Activated CD8-positive, alpha-beta T cell treated with anti-CD3 and anti-CD28 coated beads for 36 hours (primary cell): Measurements from ENCODE around the gene TSPO2. TPM values are rescaled to one million over a fixed set of nuclear protein-coding genes. Genes with fewer than 3 reads are reported as not detected.
A peak's percentile ranks its signal among the peaks of the same experiment; 100 is the strongest.

ENCODE experiments used
- ATAC-seq: fragments of 200-7000 bp; cut with Tn5 transposase; one replicate; pipeline ENCODE4 v1.10.0; 2021; ENCODE audit warnings: mild to moderate bottlenecking, moderate library complexity
- CTCF ChIA-PET: fragments of 350-600 bp; sonication (Branson Sonifier 250); formaldehyde crosslinking; loops from one replicate; lab custom pipeline; 2021; ENCODE audit warnings: antibody characterized with exemption; lab: Charles Lee
- POLR2A ChIA-PET: fragments of 350-600 bp; sonication (Branson Sonifier 250); formaldehyde crosslinking; loops from one replicate; lab custom pipeline; 2021; ENCODE audit warnings: antibody characterized with exemption; lab: Charles Lee
- DNase-seq: peaks from one replicate; pipeline ENCODE4 v3.0.0-alpha.2; 2020
- H3K27ac Mint-ChIP-seq: one replicate; pipeline ENCODE4 v1.8.0; 2021; ENCODE audit warnings: mild to moderate bottlenecking, mixed read lengths
- H3K27me3 Mint-ChIP-seq: one replicate; pipeline ENCODE4 v1.8.0; 2021; ENCODE audit warnings: mixed read lengths
- H3K36me3 Mint-ChIP-seq: one replicate; pipeline ENCODE4 v1.8.0; 2021; ENCODE audit warnings: low read depth, mixed read lengths
- H3K4me1 Mint-ChIP-seq: one replicate; pipeline ENCODE4 v1.8.0; 2021; ENCODE audit warnings: low read depth, mixed read lengths
- H3K4me3 Mint-ChIP-seq: one replicate; pipeline ENCODE4 v1.8.0; 2021; ENCODE audit warnings: mild to moderate bottlenecking, moderate library complexity, mixed read lengths
- H3K9me3 Mint-ChIP-seq: one replicate; pipeline ENCODE4 v1.8.0; 2021; ENCODE audit warnings: mixed read lengths
- intact Hi-C: fragments of 100-400 bp; cut with micrococcal nuclease; formaldehyde crosslinking; loops from one replicate; pipeline ENCODE4 v1.10.0; 2022
- total RNA-seq, 2 experiments: library from RNA; stranded (reverse); gene quantifications; one replicate each; pipeline ENCODE4 v1.2.3, GENCODE V29; 2021
- TF ChIP-seq, protein P1 (sequence below): fragments of 200-600 bp; IDR thresholded peaks from one replicate; pipeline ENCODE4 v1.8.0; 2022; ENCODE audit warnings: antibody characterized with exemption, mild to moderate bottlenecking

TSPO2 gene
- total RNA-seq, 2 experiments from 2014 or later, result not detected

DNA sequence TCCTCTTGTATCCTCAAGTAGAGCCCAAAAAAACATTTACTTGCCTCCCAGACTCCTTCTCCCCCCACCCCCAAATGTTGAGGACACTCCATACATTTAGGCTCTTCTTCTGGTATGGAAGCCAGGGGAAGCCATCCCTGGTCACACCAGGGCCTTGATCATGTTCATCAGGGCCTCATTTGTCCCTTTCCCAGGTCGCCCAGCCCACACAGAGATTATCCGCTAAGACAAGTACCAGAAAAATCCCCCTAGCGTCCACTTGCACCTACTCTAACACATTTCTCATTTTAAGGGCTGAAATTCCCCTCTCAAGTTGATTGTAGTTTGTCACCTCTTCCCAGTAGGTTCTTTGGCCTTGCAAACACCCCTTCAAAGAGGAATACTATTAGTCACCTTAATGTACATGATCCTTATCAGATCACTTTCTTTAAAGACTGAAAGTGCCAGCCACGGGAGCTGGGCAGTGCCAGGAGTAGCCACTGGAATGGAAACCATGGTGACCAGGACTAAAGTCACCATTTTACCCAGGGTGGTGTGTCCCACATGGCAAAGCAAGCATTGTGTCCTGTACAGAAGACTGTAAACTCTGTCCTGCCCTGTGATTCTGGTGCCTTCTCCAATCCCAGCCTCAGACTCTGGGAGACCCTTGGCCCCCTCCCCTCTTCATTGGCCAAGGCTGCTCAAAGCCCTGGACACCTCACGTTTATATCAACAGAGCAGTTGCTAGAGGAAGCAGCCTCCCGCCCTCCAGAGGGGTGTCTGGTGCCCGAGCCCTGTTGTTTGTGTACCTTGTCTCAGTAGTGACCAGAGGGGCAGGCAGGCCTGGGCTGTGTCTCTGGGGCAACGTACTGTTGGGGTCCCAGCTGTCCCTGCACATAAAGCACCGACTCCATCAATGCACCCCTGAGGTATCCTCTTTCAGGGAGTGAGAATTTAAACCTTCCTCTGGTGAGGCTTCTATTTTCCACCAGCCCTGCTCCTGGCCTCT is 5.8 kb downstream of the TSPO2 start:
- intact Hi-C loops, result no loop called here
- H3K4me1 Mint-ChIP-seq, result peaks cover 13% of the 10 kb centered on the region
- H3K36me3 Mint-ChIP-seq, result peaks cover 8% of the 10 kb centered on the region
- H3K9me3 Mint-ChIP-seq, result no peaks in the 10 kb centered on the region
- no peaks in the 10 kb centered on the region for H3K27me3 Mint-ChIP-seq
- ATAC-seq (no peak), DNase-seq (no peak)
- TF ChIP-seq, protein P1, sequence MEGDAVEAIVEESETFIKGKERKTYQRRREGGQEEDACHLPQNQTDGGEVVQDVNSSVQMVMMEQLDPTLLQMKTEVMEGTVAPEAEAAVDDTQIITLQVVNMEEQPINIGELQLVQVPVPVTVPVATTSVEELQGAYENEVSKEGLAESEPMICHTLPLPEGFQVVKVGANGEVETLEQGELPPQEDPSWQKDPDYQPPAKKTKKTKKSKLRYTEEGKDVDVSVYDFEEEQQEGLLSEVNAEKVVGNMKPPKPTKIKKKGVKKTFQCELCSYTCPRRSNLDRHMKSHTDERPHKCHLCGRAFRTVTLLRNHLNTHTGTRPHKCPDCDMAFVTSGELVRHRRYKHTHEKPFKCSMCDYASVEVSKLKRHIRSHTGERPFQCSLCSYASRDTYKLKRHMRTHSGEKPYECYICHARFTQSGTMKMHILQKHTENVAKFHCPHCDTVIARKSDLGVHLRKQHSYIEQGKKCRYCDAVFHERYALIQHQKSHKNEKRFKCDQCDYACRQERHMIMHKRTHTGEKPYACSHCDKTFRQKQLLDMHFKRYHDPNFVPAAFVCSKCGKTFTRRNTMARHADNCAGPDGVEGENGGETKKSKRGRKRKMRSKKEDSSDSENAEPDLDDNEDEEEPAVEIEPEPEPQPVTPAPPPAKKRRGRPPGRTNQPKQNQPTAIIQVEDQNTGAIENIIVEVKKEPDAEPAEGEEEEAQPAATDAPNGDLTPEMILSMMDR, result no peak
- ChIA-PET CTCF (interaction anchor here (0.7 to 4.3 kb wide), 2 partner anchors 8 to 20 kb away, joined by 3 to 20 read pairs; partner anchors contain the start of gene UNC5CL), POLR2A (no interaction called here)
- H3K27ac Mint-ChIP-seq, result no peak overlapping the region
- H3K4me3 Mint-ChIP-seq, result no peak overlapping the region

DNA sequence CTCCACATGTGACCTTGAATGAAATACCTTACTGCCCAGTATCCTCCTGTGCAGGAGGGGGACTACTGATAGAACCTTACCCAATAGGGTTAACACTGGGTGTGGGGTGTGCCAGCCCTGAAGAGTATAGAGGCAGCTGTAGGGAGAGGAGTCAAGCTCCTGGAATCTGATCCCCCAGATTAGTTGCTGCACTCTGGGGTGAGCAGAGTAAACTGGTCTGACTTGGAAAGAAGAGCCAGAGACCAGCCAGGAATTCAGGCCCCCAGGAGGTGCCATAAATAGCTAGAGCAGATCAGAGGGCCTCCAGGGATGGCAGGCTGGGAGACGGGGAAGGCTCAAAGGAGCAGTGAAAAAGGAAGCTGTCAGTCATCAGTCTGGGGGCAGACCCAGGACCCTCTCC is 7.3 kb downstream of the TSPO2 start:
- peaks cover 13% of the 10 kb centered on the region for H3K4me1 Mint-ChIP-seq
- ATAC-seq (no peak), DNase-seq (no peak)
- no peak overlapping the region for H3K4me3 Mint-ChIP-seq
- ChIA-PET POLR2A (interaction anchor here (1.4 to 1.5 kb wide), 2 partner anchors 10 to 21 kb away, joined by 3 to 5 read pairs; no protein-coding TSS in a partner anchor), CTCF (interaction anchor here (1.1 to 4.3 kb wide), 2 partner anchors 10 to 21 kb away, joined by 3 to 20 read pairs; partner anchors contain the start of gene UNC5CL)
- H3K9me3 Mint-ChIP-seq, result no peaks in the 10 kb centered on the region
- TF ChIP-seq, protein P1, result no peak
- intact Hi-C loops, result no loop called here
- peaks cover 8% of the 10 kb centered on the region for H3K36me3 Mint-ChIP-seq
- H3K27me3 Mint-ChIP-seq, result no peaks in the 10 kb centered on the region
- no peak overlapping the region for H3K27ac Mint-ChIP-seq

DNA sequence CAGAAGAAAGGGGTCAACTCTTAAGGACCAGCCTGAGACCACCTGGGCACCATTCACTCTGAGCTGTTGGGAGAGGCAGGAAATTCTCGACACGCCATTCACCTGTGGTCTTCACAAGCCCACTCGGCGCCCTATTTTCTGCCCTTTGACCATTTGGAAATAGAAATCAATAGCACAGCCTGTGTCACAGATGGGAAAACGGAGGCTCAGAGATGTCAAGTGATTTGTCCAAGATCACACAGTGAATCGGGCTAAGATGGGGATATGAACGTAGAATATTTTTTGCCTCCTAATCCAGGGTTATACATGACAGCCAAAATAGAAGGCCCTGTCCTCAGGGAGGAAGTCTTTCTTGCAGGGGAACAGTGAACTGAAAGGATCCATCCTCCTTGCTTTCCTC is 7.7 kb downstream of the TSPO2 start:
- intact Hi-C loops, result no loop called here
- ChIA-PET POLR2A (interaction anchor here (1.4 to 1.5 kb wide), 2 partner anchors 10 to 22 kb away, joined by 3 to 5 read pairs; no protein-coding TSS in a partner anchor), CTCF (interaction anchor here (0.9 to 4.3 kb wide), 3 partner anchors 9 to 22 kb away, joined by 3 to 20 read pairs (median 3); partner anchors contain the start of gene UNC5CL)
- Mint-ChIP-seq H3K4me3 (no peak overlapping the region), H3K4me1 (peaks cover 13% of the 10 kb centered on the region), H3K9me3 (no peaks in the 10 kb centered on the region), H3K27me3 (no peaks in the 10 kb centered on the region), H3K27ac (peak overlapping the region; percentile 32), H3K36me3 (peaks cover 8% of the 10 kb centered on the region)
- DNase-seq, result no peak
- ATAC-seq, result no peak
- TF ChIP-seq, protein P1, result no peak

DNA sequence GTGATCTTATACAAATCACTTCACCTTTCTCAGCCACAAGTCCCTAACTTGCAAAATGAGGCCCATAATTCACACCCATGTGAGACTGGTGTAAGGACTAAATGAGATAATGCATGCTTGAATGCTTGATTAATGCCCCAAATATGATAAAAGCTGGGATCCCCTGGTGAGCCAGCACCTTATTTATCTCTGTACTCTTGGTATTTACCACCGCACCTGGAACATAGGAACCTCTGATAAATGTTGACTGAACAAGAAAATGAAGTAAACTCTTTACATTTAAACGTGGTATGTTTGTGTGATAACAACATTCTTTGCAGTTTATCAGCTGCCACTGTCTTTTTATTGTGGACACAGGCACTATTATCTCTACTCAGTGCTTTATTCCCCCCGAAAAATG is 8.3 kb downstream of the TSPO2 start:
- DNase-seq, result no peak
- H3K36me3 Mint-ChIP-seq, result peaks cover 8% of the 10 kb centered on the region

More for the DNA sequence above, 8.3 kb downstream of the TSPO2 start:
- H3K4me1 Mint-ChIP-seq, result peaks cover 13% of the 10 kb centered on the region
- TF ChIP-seq, protein P1, result no peak
- no peak overlapping the region for H3K27ac Mint-ChIP-seq
- no peaks in the 10 kb centered on the region for H3K9me3 Mint-ChIP-seq
- H3K4me3 Mint-ChIP-seq, result no peak overlapping the region
- intact Hi-C loops, result no loop called here
- H3K27me3 Mint-ChIP-seq, result no peaks in the 10 kb centered on the region
- ATAC-seq, result no peak
- CTCF ChIA-PET, result interaction anchor here (0.9 to 4.3 kb wide), 3 partner anchors 8 to 22 kb away, joined by 3 to 20 read pairs (median 3); partner anchors contain the start of gene UNC5CL
- POLR2A ChIA-PET, result no interaction called here
